ENCODE results near the gene PRR20G. TPM values are rescaled to one million over a fixed set of nuclear protein-coding genes. Genes with fewer than 3 reads are reported as not detected.
A peak's percentile ranks its signal among the peaks of the same experiment; 100 is the strongest.

PRR20G gene
- total and polyA plus RNA-seq, 2 donors (not counting 1 experiment from before 2014, with no cell fraction given) = not detected

DNA sequence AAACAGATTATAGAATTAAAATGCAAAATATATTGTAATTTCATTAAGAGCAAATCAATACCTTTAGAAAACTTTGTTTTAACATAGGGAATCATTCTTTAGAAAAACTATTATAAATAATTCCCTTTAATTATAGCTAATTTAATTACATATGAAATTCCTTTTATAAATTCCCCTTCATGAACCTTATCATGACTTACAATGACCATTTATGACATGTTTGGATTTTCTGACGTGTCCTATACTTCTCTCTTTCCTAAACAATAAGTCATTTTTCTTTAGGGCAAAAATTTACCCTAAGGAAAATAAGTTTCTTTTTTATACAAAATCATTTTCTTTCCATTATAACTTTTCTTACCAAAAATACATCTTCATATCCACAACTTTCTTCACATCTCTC, 37.8 kb downstream of the PRR20G start:
- TF ChIP-seq, protein P1, sequence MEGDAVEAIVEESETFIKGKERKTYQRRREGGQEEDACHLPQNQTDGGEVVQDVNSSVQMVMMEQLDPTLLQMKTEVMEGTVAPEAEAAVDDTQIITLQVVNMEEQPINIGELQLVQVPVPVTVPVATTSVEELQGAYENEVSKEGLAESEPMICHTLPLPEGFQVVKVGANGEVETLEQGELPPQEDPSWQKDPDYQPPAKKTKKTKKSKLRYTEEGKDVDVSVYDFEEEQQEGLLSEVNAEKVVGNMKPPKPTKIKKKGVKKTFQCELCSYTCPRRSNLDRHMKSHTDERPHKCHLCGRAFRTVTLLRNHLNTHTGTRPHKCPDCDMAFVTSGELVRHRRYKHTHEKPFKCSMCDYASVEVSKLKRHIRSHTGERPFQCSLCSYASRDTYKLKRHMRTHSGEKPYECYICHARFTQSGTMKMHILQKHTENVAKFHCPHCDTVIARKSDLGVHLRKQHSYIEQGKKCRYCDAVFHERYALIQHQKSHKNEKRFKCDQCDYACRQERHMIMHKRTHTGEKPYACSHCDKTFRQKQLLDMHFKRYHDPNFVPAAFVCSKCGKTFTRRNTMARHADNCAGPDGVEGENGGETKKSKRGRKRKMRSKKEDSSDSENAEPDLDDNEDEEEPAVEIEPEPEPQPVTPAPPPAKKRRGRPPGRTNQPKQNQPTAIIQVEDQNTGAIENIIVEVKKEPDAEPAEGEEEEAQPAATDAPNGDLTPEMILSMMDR (conservative IDR thresholded peaks at IDR 0.05 in 1 of 2, IDR thresholded peaks at IDR 0.05 in 1 of 2; ENCODE audit: low read depth in 1 of 2, low read length in 2 of 2) = no peak
- no peak for TF ChIP-seq EZH2 (IDR thresholded peaks at IDR 0.05; ENCODE audit: low read length, missing control alignments)
- H3K9me3 ChIP-seq (ENCODE audit: control insufficient read depth, insufficient read depth, low read depth, low read length) = no peaks in the 10 kb centered on the region
- no peaks in the 10 kb centered on the region for H4K20me1 ChIP-seq (ENCODE audit: control insufficient read depth, extremely low read depth, insufficient read depth, low read length)
- H2AFZ ChIP-seq (ENCODE audit: low read length) = no peak overlapping the region
- no peak overlapping the region for H3K27ac ChIP-seq (ENCODE audit: insufficient read depth, low read length)
- no peaks in the 10 kb centered on the region for H3K36me3 ChIP-seq (ENCODE audit: control insufficient read depth, insufficient read depth, low read length)
- DNase-seq (ENCODE audit: low read depth in 2 of 2) = no peak
- no peak overlapping the region for H3K9ac ChIP-seq (ENCODE audit: insufficient read depth, low read length)
- H3K4me1 ChIP-seq (ENCODE audit: control insufficient read depth, extremely low read depth, insufficient read depth, low read length) = no peaks in the 10 kb centered on the region
- no peak overlapping the region for H3K4me3 ChIP-seq (replicated peaks in 1 of 4; ENCODE audit: control extremely low read depth in 1 of 4, insufficient read depth in 1 of 4, low read depth in 3 of 4, low read length in 4 of 4)
- H3K79me2 ChIP-seq (ENCODE audit: control insufficient read depth, insufficient read depth, low read length) = no peaks in the 10 kb centered on the region
- no peak overlapping the region for H3K4me2 ChIP-seq (ENCODE audit: extremely low read depth, insufficient read depth, low read length)
- no peaks in the 10 kb centered on the region for H3K27me3 ChIP-seq (ENCODE audit: control insufficient read depth, insufficient read depth, low read length)

DNA sequence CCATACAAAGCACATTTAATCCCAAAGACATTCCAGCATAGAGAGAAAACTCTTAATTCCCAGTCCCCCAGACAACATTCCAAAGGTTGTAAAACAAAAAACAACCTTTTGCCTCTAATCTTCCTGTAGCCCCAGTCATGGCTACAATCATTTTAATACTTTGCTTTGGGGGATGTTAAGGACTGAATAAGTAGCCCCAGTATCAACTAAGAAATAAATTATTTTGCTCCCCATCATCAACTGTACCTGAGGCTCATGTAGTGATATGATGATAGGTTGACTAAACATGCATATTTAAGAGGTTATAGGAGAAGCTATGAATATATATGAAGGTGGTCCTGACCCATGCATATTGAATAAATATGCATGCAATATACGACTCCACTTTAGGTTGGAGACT, 40.6 kb downstream of the PRR20G start:
- H3K27me3 ChIP-seq (ENCODE audit: control insufficient read depth, insufficient read depth, low read length) = no peaks in the 10 kb centered on the region
- H3K4me2 ChIP-seq (ENCODE audit: extremely low read depth, insufficient read depth, low read length) = no peak overlapping the region
- H3K36me3 ChIP-seq (ENCODE audit: control insufficient read depth, insufficient read depth, low read length) = no peaks in the 10 kb centered on the region
- H3K9ac ChIP-seq (ENCODE audit: insufficient read depth, low read length) = no peak overlapping the region
- no peaks in the 10 kb centered on the region for H4K20me1 ChIP-seq (ENCODE audit: control insufficient read depth, extremely low read depth, insufficient read depth, low read length)
- H2AFZ ChIP-seq (ENCODE audit: low read length) = no peak overlapping the region
- H3K9me3 ChIP-seq (ENCODE audit: control insufficient read depth, insufficient read depth, low read depth, low read length) = no peaks in the 10 kb centered on the region
- no peak overlapping the region for H3K27ac ChIP-seq (ENCODE audit: insufficient read depth, low read length)
- no peak for DNase-seq (ENCODE audit: low read depth in 2 of 2)
- no peak for TF ChIP-seq EZH2 (IDR thresholded peaks at IDR 0.05; ENCODE audit: low read length, missing control alignments)
- TF ChIP-seq, protein P1 (conservative IDR thresholded peaks at IDR 0.05 in 1 of 2, IDR thresholded peaks at IDR 0.05 in 1 of 2; ENCODE audit: low read depth in 1 of 2, low read length in 2 of 2) = no peak
- no peaks in the 10 kb centered on the region for H3K79me2 ChIP-seq (ENCODE audit: control insufficient read depth, insufficient read depth, low read length)
- H3K4me1 ChIP-seq (ENCODE audit: control insufficient read depth, extremely low read depth, insufficient read depth, low read length) = no peaks in the 10 kb centered on the region
- H3K4me3 ChIP-seq (replicated peaks in 1 of 4; ENCODE audit: control extremely low read depth in 1 of 4, insufficient read depth in 1 of 4, low read depth in 3 of 4, low read length in 4 of 4) = no peak overlapping the region

- no peaks in the 10 kb centered on the region for H4K20me1 ChIP-seq (ENCODE audit: control insufficient read depth, extremely low read depth, insufficient read depth, low read length)
- no peak overlapping the region for H2AFZ ChIP-seq (ENCODE audit: low read length)
- H3K9me3 ChIP-seq (ENCODE audit: control insufficient read depth, insufficient read depth, low read depth, low read length) = no peaks in the 10 kb centered on the region
- DNase-seq (ENCODE audit: low read depth in 2 of 2) = peak in 1 of 2 donors; percentile 8
- H3K4me1 ChIP-seq (ENCODE audit: control insufficient read depth, extremely low read depth, insufficient read depth, low read length) = no peaks in the 10 kb centered on the region
- no peak overlapping the region for H3K4me2 ChIP-seq (ENCODE audit: extremely low read depth, insufficient read depth, low read length)
- H3K27me3 ChIP-seq (ENCODE audit: control insufficient read depth, insufficient read depth, low read length) = no peaks in the 10 kb centered on the region
- H3K27ac ChIP-seq (ENCODE audit: insufficient read depth, low read length) = no peak overlapping the region
- no peaks in the 10 kb centered on the region for H3K79me2 ChIP-seq (ENCODE audit: control insufficient read depth, insufficient read depth, low read length)
- no peak overlapping the region for H3K4me3 ChIP-seq (replicated peaks in 1 of 4; ENCODE audit: control extremely low read depth in 1 of 4, insufficient read depth in 1 of 4, low read depth in 3 of 4, low read length in 4 of 4)
- TF ChIP-seq, protein P1 (conservative IDR thresholded peaks at IDR 0.05 in 1 of 2, IDR thresholded peaks at IDR 0.05 in 1 of 2; ENCODE audit: low read depth in 1 of 2, low read length in 2 of 2) = no peak
- no peak for TF ChIP-seq EZH2 (IDR thresholded peaks at IDR 0.05; ENCODE audit: low read length, missing control alignments)
- H3K36me3 ChIP-seq (ENCODE audit: control insufficient read depth, insufficient read depth, low read length) = no peaks in the 10 kb centered on the region
- no peak overlapping the region for H3K9ac ChIP-seq (ENCODE audit: insufficient read depth, low read length)
Measured at GRCh38 chr3:127238602-127239001, 49.2 kb downstream of the PRR20G start.

Measured in fibroblast of lung (primary cell).